ENCODE measurements around the gene THRB.

DNA sequence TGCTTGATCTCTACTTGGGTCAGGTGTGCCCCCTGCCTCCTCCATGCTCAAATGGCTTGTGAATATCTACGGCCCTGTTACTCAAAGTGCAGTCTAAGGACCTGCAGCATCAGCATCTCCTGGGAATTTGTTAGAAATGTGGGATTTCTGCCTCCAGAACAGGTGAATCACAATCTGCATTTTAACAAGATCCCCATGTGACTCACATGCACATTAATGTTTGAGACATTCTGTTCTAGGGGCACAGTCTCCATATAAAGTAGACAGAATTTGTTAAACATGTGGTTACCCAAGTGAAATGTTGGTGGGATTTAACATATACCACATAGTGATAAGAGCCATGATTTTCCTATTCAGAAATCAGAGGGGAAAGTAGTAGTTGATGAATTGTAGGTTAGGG, 293.3 kb downstream of the THRB start:
- TF ChIP-seq EP300 (IDR thresholded peaks at IDR 0.05) (no peak), POLR2AphosphoS5 (IDR thresholded peaks at IDR 0.05) (no peak)
- TF ChIP-seq, protein P1, sequence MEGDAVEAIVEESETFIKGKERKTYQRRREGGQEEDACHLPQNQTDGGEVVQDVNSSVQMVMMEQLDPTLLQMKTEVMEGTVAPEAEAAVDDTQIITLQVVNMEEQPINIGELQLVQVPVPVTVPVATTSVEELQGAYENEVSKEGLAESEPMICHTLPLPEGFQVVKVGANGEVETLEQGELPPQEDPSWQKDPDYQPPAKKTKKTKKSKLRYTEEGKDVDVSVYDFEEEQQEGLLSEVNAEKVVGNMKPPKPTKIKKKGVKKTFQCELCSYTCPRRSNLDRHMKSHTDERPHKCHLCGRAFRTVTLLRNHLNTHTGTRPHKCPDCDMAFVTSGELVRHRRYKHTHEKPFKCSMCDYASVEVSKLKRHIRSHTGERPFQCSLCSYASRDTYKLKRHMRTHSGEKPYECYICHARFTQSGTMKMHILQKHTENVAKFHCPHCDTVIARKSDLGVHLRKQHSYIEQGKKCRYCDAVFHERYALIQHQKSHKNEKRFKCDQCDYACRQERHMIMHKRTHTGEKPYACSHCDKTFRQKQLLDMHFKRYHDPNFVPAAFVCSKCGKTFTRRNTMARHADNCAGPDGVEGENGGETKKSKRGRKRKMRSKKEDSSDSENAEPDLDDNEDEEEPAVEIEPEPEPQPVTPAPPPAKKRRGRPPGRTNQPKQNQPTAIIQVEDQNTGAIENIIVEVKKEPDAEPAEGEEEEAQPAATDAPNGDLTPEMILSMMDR (IDR thresholded peaks at IDR 0.05): no peak

Measured in upper lobe of left lung (tissue), 4 donors.